ENCODE results near the gene DIO2. TPM values are rescaled to one million over a fixed set of nuclear protein-coding genes. Genes with fewer than 3 reads are reported as not detected.

The DIO2 gene
- total RNA-seq, 1 donor from 2014 or later, result 0.32 TPM

- intact Hi-C loops (cut with micrococcal nuclease), result no loop called here
Measured at GRCh38 chr14:80172375-80173051, 38.8 kb downstream of the DIO2 start.

GRCh38 chr14:80167793-80168448 is 43.4 kb downstream of the DIO2 start:
- intact Hi-C loops (cut with micrococcal nuclease), result no loop called here

GRCh38 chr14:80164991-80165721 is 46.1 kb downstream of the DIO2 start:
- intact Hi-C loops (cut with micrococcal nuclease), result no loop called here

GRCh38 chr14:80152763-80153162 is 58.5 kb downstream of the DIO2 start:
- intact Hi-C loops (cut with micrococcal nuclease), result no loop called here

- intact Hi-C loops (cut with micrococcal nuclease), result no loop called here
Measured at GRCh38 chr14:80152166-80152565, 59.1 kb downstream of the DIO2 start.

GRCh38 chr14:80150301-80150700 is 61.0 kb downstream of the DIO2 start:
- intact Hi-C loops (cut with micrococcal nuclease), result no loop called here
